H1 (cell line): Measurements from ENCODE around the gene VSIR. TPM values are rescaled to one million over a fixed set of nuclear protein-coding genes. Genes with fewer than 3 reads are reported as not detected.

Experiments used
- CHD1 ChIP-seq: IDR thresholded peaks from 2 replicates; pipeline ENCODE4 v1.6.1; 2012; ENCODE audit warnings: low read depth, low read length, improper control_type of control experiment
- CREB1 ChIP-seq: IDR thresholded peaks from 2 replicates; pipeline ENCODE4 v1.6.1; 2012; ENCODE audit warnings: inconsistent platforms
- GTF2F1 ChIP-seq: IDR thresholded peaks from 2 replicates; pipeline ENCODE4 v1.6.1; 2012; ENCODE audit warnings: low read depth, low read length, improper control_type of control experiment, borderline replicate concordance
- HDAC2 ChIP-seq, 2 experiments: fragments of 300-600 bp in 1 of 2; sonication (generic) in 1 of 2; IDR thresholded peaks; 2 replicates each; pipeline ENCODE4 v1.6.1; 2011 to 2012; ENCODE audit warnings: low read depth in 2 of 2, low read length in 2 of 2, mild to moderate bottlenecking in 2 of 2, moderate library complexity in 2 of 2, borderline replicate concordance in 1 of 2, inconsistent platforms in 1 of 2
- POLR2A ChIP-seq, 2 experiments: IDR thresholded peaks; 1 replicate in 1 of 2; 2 replicates in 1 of 2; pipeline ENCODE4 v1.6.1; 2011; ENCODE audit warnings: low read depth in 2 of 2, low read length in 2 of 2, mild to moderate bottlenecking in 2 of 2; ENCODE audit errors: control extremely low read depth in 1 of 2
- polyA plus RNA-seq, 7 experiments: library from polyadenylated mRNA; depleted of rRNA in 3 of 7; stranded (reverse) in 5 of 7; unstranded in 2 of 7; fragments of >200 nt in 5 of 7; fragments of 200-250 nt in 2 of 7; gene quantifications; 1 replicate in 5 of 7; 2 replicates in 1 of 7; 4 replicates in 1 of 7; pipeline versions ENCODE4 v1.2.1 to v1.2.3, GENCODE V29; 2011 to 2013; ENCODE audit warnings: missing spikeins in 2 of 7, mixed read lengths in 2 of 7
- total RNA-seq: library from RNA; stranded (reverse); fragmentation: NEBNext Ultra II Directional; extraction: Animal tissue kit (Norgen Biotek cat#: 25700); gene quantifications from 2 replicates; pipeline ENCODE4 v1.2.1, GENCODE V29; 2021
- TF ChIP-seq, protein P1 (sequence below), 3 experiments: IDR thresholded peaks; 1 replicate in 2 of 3; 2 replicates in 1 of 3; pipeline versions ENCODE4 v1.5.1 to v1.6.1; 2011; ENCODE audit warnings: low read length in 3 of 3, mild to moderate bottlenecking in 3 of 3, inconsistent platforms in 2 of 3, low read depth in 1 of 3, moderate library complexity in 1 of 3; ENCODE audit not compliant: insufficient read depth in 1 of 3; ENCODE audit errors: control extremely low read depth in 1 of 3

The VSIR gene
- total and polyA plus RNA-seq, 2 of the 8 experiments (the other 6 are each of a cell fraction or from before 2014, with no cell fraction given), result 0.33 TPM; not detected in 1

- no peak for TF ChIP-seq HDAC2 (IDR thresholded peaks at IDR 0.05; ENCODE audit: borderline replicate concordance in 1 of 2, low read depth in 2 of 2, low read length in 2 of 2)
- no peak for TF ChIP-seq POLR2A (IDR thresholded peaks at IDR 0.05; ENCODE audit: control extremely low read depth in 1 of 2, low read depth in 2 of 2, low read length in 2 of 2)
- no peak for TF ChIP-seq CHD1
- no peak for TF ChIP-seq GTF2F1
- TF ChIP-seq CREB1, result no peak
- TF ChIP-seq, protein P1, sequence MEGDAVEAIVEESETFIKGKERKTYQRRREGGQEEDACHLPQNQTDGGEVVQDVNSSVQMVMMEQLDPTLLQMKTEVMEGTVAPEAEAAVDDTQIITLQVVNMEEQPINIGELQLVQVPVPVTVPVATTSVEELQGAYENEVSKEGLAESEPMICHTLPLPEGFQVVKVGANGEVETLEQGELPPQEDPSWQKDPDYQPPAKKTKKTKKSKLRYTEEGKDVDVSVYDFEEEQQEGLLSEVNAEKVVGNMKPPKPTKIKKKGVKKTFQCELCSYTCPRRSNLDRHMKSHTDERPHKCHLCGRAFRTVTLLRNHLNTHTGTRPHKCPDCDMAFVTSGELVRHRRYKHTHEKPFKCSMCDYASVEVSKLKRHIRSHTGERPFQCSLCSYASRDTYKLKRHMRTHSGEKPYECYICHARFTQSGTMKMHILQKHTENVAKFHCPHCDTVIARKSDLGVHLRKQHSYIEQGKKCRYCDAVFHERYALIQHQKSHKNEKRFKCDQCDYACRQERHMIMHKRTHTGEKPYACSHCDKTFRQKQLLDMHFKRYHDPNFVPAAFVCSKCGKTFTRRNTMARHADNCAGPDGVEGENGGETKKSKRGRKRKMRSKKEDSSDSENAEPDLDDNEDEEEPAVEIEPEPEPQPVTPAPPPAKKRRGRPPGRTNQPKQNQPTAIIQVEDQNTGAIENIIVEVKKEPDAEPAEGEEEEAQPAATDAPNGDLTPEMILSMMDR (IDR thresholded peaks at IDR 0.05; ENCODE audit: control extremely low read depth in 1 of 3, insufficient read depth in 1 of 3, low read depth in 1 of 3, low read length in 3 of 3), result no peak
Measured at GRCh38 chr10:71782917-71783490, 9.7 kb upstream of the VSIR start (continued).
